Calu3 (cell line): ENCODE results near the gene LEMD2. TPM values are rescaled to one million over a fixed set of nuclear protein-coding genes. Genes with fewer than 3 reads are reported as not detected.

Experiments used
- BruUV-seq: library from RNA; stranded (reverse); fragments of 400-500 nt; replicated peaks from 2 replicates; lab custom pipeline; 2021; lab: Mats Ljungman, UMichigan
- CTCF ChIA-PET: fragments of 300-600 bp; sonication (Branson Sonifier 250); formaldehyde crosslinking; loops from one replicate; lab custom pipeline; 2022; ENCODE audit warnings: antibody characterized with exemption; lab: Charles Lee
- DNase-seq: peaks from one replicate; pipeline ENCODE4 v3.0.0; 2022
- H3K27ac Mint-ChIP-seq: one replicate; pipeline ENCODE4 v1.8.0; 2022; ENCODE audit warnings: mixed read lengths; ENCODE audit not compliant: unreplicated experiment
- H3K27me3 Mint-ChIP-seq: one replicate; pipeline ENCODE4 v1.8.0; 2022; ENCODE audit warnings: mixed read lengths; ENCODE audit not compliant: unreplicated experiment
- H3K36me3 Mint-ChIP-seq: one replicate; pipeline ENCODE4 v1.8.0; 2022; ENCODE audit warnings: mild to moderate bottlenecking, moderate library complexity, mixed read lengths; ENCODE audit not compliant: insufficient read depth, unreplicated experiment
- H3K4me1 Mint-ChIP-seq: one replicate; pipeline ENCODE4 v1.8.0; 2022; ENCODE audit warnings: mild to moderate bottlenecking, low read depth, mixed read lengths; ENCODE audit not compliant: unreplicated experiment
- H3K4me3 Mint-ChIP-seq: one replicate; pipeline ENCODE4 v1.8.0; 2022; ENCODE audit warnings: mild to moderate bottlenecking, low read depth, moderate library complexity, mixed read lengths; ENCODE audit not compliant: unreplicated experiment
- H3K9me3 Mint-ChIP-seq: one replicate; pipeline ENCODE4 v1.8.0; 2022; ENCODE audit warnings: low read depth, mixed read lengths; ENCODE audit not compliant: unreplicated experiment
- CTCF ChIP-seq: fragments of 200-600 bp; IDR thresholded peaks from one replicate; pipeline ENCODE4 v1.8.0; 2022; ENCODE audit warnings: antibody characterized with exemption; ENCODE audit not compliant: unreplicated experiment
- intact Hi-C: fragments of 100-400 bp; cut with micrococcal nuclease; formaldehyde crosslinking; loops from one replicate; pipeline ENCODE4 v1.10.0; 2022; ENCODE audit not compliant: unreplicated experiment
- total RNA-seq: library from RNA; stranded (reverse); gene quantifications from 2 replicates; pipeline ENCODE4 v1.2.3, GENCODE V29; 2022

Gene LEMD2
- total RNA-seq, 1 experiment from 2014 or later = 126 TPM

DNA sequence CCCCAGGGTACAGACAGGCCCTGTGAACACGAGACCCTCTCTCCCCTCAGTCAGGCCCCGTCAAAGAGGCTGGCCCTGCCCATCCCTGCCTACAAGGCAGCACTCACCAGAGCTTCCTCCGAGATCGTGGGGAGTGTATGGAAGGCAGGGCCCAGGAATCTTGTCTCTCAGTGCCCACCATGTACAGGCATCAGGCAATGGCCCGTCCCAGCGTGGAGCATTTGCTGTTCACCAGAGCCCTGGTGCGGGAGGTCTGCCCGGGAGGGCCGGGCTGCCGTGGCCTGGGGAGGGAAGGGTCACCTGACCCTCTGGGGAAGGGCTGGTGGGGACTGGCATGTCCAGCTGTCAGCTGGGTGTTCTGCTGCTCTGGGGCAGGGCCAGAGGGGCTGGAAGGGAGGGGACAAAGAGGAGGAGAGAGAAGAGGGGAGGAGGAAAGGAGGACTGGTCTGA is 42.3 kb downstream of the LEMD2 start, which contains the start of gene IP6K3:
TSS of gene IP6K3 (minus strand) at position 255 of the 450 bp plus-strand sequence. CDS start 11,429 bp downstream, outside the sequence.
- no peak for DNase-seq
- CTCF ChIA-PET = interaction anchor here (1.4 to 2.7 kb wide), 2 partner anchors 14 to 36 kb away, joined by 5 to 11 read pairs; partner anchors contain the start of gene UQCC2
- BruUV-seq = no TSS peak
- Mint-ChIP-seq H3K9me3 (no peaks in the 10 kb centered on the region), H3K27ac (no peak within 1 kb of the TSS), H3K27me3 (peaks cover 38% of the 10 kb centered on the region), H3K4me3 (no peak within 1 kb of the TSS), H3K36me3 (no peaks in the 10 kb centered on the region), H3K4me1 (peaks cover 29% of the 10 kb centered on the region)
- TF ChIP-seq CTCF = no peak
- intact Hi-C loops = no loop called here

DNA sequence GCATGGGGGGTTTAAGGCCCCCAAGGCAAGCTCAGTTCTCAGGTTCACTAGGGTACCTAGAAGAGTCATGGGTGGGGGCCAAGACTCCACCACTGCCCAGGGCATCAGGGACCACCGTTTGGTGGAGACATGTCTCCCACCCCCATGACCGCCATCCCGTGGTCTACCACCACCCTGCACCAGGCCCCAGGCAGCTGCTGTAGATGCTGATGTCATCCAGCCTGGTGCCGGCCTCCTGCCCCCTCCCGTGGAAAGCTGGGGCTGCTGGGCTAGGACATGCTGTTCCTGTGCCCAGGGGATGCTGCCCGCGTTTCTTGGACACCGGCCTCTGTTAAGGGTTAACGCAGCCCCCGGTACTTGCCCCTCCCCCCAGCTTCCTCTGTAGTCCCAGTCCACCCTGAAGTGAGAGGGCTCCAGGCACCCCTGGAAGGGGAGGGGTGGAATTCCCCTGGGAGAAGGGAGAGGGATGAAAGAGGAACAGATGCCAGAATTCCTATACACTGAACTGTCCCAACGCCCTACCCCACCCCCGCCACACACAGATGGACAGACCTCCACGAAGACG is 42.8 kb downstream of the LEMD2 start:
- H3K27me3 Mint-ChIP-seq = peaks cover 38% of the 10 kb centered on the region
- DNase-seq = no peak
- H3K27ac Mint-ChIP-seq = no peak overlapping the region
- H3K9me3 Mint-ChIP-seq = no peaks in the 10 kb centered on the region
- H3K36me3 Mint-ChIP-seq = no peaks in the 10 kb centered on the region
- no peak overlapping the region for H3K4me3 Mint-ChIP-seq
- BruUV-seq = no TSS peak
- CTCF ChIA-PET = interaction anchor here (0.6 to 2.7 kb wide), 3 partner anchors 15 to 664 kb away, joined by 3 to 11 read pairs (median 5); partner anchors contain the start of gene UQCC2
- no peak for TF ChIP-seq CTCF
- intact Hi-C loops = no loop called here
- peaks cover 29% of the 10 kb centered on the region for H3K4me1 Mint-ChIP-seq

- H3K9me3 Mint-ChIP-seq = no peaks in the 10 kb centered on the region
Measured at GRCh38 chr6:33745548-33745947, 43.4 kb downstream of the LEMD2 start.

More at GRCh38 chr6:33745548-33745947, 43.4 kb downstream of the LEMD2 start:
- no peak for TF ChIP-seq CTCF
- Mint-ChIP-seq H3K27me3 (peaks cover 37% of the 10 kb centered on the region), H3K36me3 (no peaks in the 10 kb centered on the region), H3K4me1 (peaks cover 31% of the 10 kb centered on the region), H3K4me3 (no peak overlapping the region), H3K27ac (no peak overlapping the region)
- BruUV-seq = no TSS peak
- intact Hi-C loops = loop anchor here (2.0 kb wide), 1 partner anchor 13 kb away; no protein-coding TSS in a partner anchor
- DNase-seq = no peak
- CTCF ChIA-PET = interaction anchor here (0.6 to 2.7 kb wide), 2 partner anchors 34 to 664 kb away, joined by 3 to 11 read pairs; partner anchors contain the start of gene UQCC2
